Measurements from ENCODE around the gene FGD6. TPM values are rescaled to one million over a fixed set of nuclear protein-coding genes. Genes with fewer than 3 reads are reported as not detected.

FGD6 gene
- total and polyA plus RNA-seq, 2 experiments from 2014 or later = 3.0 to 5.9 TPM

DNA sequence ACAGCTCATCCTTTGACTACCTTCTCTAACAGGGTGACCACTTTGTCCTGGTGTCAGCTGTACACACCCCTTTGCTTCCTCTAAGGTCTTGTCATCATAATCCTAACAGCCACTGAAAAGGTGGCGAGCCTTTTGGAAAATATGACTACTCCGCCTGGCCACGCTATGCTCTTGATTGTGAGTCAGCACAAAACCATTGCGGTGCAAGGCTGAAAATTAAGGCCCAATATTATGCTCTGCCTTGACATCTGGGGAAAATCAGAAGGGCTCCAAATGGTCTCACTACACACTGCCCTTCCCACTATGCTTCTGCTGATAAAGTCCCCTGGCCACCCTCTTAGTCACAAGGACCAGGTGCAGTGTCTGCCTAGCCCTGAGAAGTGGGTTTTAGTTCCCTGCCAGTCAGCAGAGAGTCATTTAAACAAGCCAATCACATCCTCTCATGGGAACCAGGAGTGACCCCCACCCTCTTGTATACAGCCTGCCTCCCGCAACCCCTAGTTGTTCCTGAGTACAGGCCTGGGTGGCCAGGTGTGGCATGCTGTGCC lies 34.3 kb downstream of the FGD6 start:
- Histone ChIP-seq H3K36me3 (ENCODE audit: low read depth) (no peaks in the 10 kb centered on the region), H3K4me3 (no peak overlapping the region), H4K20me1 (ENCODE audit: insufficient read depth) (no peaks in the 10 kb centered on the region), H3K4me2 (ENCODE audit: unreplicated experiment) (peak overlapping the region; percentile 21), H3K27me3 (replicated peaks; ENCODE audit: insufficient read depth) (no peaks in the 10 kb centered on the region), H3K9me2 (ENCODE audit: insufficient read depth) (no peaks in the 10 kb centered on the region), H2AFZ (peak overlapping the region; percentile 41; the same call in 1 of the 2 replicates), H3K9ac (peak overlapping the region; percentile 29; the same call in 1 of the 2 replicates), H3K27ac (peak overlapping the region; percentile 74), H3F3A (ENCODE audit: insufficient read depth) (0 out of 2 replicates have a peak, but pooled peaks cover 4% of the 10 kb centered on the region), H3K9me3 (ENCODE audit: low read depth) (no peaks in the 10 kb centered on the region), H3K4me1 (ENCODE audit: insufficient read depth) (peaks cover 10% of the 10 kb centered on the region), H3K79me2 (ENCODE audit: insufficient read depth) (no peaks in the 10 kb centered on the region)
- peak; percentile 86 for DNase-seq
- TF ChIP-seq EZH2 (IDR thresholded peaks at IDR 0.05; ENCODE audit: insufficient read depth, poor library complexity, severe bottlenecking) (no peak), EZH2phosphoT487 (IDR thresholded peaks at IDR 0.05; ENCODE audit: insufficient read depth, low read depth) (no peak)
- in situ Hi-C loops (cut with MboI) = no loop called here
- 39 to 47% methylated on average over 5 of the region's 5 CpGs for WGBS, 2 experiments (ENCODE audit: low coverage in 1 of 2, low lambda C conversion rate in 2 of 2, missing lambda C conversion rate in 2 of 2)

DNA sequence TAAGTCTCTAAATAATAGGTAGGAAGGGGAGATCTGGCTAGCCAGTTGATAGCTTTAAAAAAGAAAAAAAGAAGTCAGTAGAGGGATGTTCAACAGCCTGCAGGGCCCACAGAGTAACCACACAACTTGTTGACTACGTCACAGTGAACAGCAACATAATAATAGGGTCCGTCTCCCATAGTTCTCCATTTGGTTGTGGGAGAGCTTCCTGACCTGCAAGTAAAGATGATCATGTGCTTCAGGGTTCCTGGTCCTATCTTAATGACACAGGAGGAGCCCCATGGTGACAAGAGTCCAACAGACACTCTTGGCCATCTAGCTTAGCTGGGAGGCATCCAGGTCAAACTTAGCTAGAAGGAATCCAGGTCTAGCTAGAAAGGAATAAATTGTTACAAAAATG lies 36.2 kb downstream of the FGD6 start:
- H2AFZ ChIP-seq = no peak overlapping the region
- DNase-seq = no peak
- H3K4me2 ChIP-seq (ENCODE audit: unreplicated experiment) = no peak overlapping the region
- no peak overlapping the region for H3K27ac ChIP-seq
- H3K9me2 ChIP-seq (ENCODE audit: insufficient read depth) = no peaks in the 10 kb centered on the region
- no peak for TF ChIP-seq EZH2phosphoT487 (IDR thresholded peaks at IDR 0.05; ENCODE audit: insufficient read depth, low read depth)
- no peak for TF ChIP-seq EZH2 (IDR thresholded peaks at IDR 0.05; ENCODE audit: insufficient read depth, poor library complexity, severe bottlenecking)
- in situ Hi-C loops (cut with MboI) = no loop called here
- H3K4me1 ChIP-seq (ENCODE audit: insufficient read depth) = peaks cover 10% of the 10 kb centered on the region
- no peaks in the 10 kb centered on the region for H3K36me3 ChIP-seq (ENCODE audit: low read depth)
- no peaks in the 10 kb centered on the region for H3K79me2 ChIP-seq (ENCODE audit: insufficient read depth)
- 97 to 98% methylated on average over 2 of the region's 2 CpGs for WGBS, 2 experiments (ENCODE audit: low coverage in 1 of 2, low lambda C conversion rate in 2 of 2, missing lambda C conversion rate in 2 of 2)
- H3F3A ChIP-seq (ENCODE audit: insufficient read depth) = 0 out of 2 replicates have a peak, but pooled peaks cover 4% of the 10 kb centered on the region
- H4K20me1 ChIP-seq (ENCODE audit: insufficient read depth) = no peaks in the 10 kb centered on the region
- H3K4me3 ChIP-seq = no peak overlapping the region
- no peaks in the 10 kb centered on the region for H3K27me3 ChIP-seq (replicated peaks; ENCODE audit: insufficient read depth)
- H3K9ac ChIP-seq = no peak overlapping the region
- no peaks in the 10 kb centered on the region for H3K9me3 ChIP-seq (ENCODE audit: low read depth)

DNA sequence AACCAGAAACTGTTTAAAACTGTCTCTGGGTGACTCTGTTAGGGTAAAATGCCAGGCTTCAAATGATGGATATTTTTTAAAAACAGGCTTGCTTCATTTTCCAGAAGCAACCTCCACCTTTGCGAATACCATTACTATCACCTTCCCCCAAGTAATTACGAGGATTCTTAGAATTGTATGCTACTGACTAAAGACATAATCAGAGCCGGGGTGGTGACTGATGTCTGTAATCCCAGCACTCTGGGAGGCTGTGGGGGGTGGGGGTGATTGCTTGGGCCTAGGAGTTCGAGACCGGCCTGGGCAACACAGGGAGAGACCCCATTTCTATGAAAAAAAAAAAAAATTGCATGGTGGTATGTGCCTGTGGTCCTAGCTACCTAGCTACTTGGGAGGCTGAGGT lies 38.3 kb downstream of the FGD6 start:
- no peaks in the 10 kb centered on the region for H3K27me3 ChIP-seq (replicated peaks; ENCODE audit: insufficient read depth)
- H3K4me3 ChIP-seq = no peak overlapping the region
- H3K4me1 ChIP-seq (ENCODE audit: insufficient read depth) = peaks cover 10% of the 10 kb centered on the region
- no peaks in the 10 kb centered on the region for H3K9me3 ChIP-seq (ENCODE audit: low read depth)
- 82 to 85% methylated on average over 5 of the region's 5 CpGs for WGBS, 2 experiments (ENCODE audit: low coverage in 1 of 2, low lambda C conversion rate in 2 of 2, missing lambda C conversion rate in 2 of 2)
- no peak for DNase-seq
- H3K9me2 ChIP-seq (ENCODE audit: insufficient read depth) = no peaks in the 10 kb centered on the region
- no peaks in the 10 kb centered on the region for H3K79me2 ChIP-seq (ENCODE audit: insufficient read depth)
- no peak overlapping the region for H3K4me2 ChIP-seq (ENCODE audit: unreplicated experiment)
- no peaks in the 10 kb centered on the region for H3K36me3 ChIP-seq (ENCODE audit: low read depth)
- H3K9ac ChIP-seq = no peak overlapping the region
- in situ Hi-C loops (cut with MboI) = no loop called here
- H2AFZ ChIP-seq = no peak overlapping the region
- H3F3A ChIP-seq (ENCODE audit: insufficient read depth) = 0 out of 2 replicates have a peak, but pooled peaks cover 4% of the 10 kb centered on the region
- H4K20me1 ChIP-seq (ENCODE audit: insufficient read depth) = no peaks in the 10 kb centered on the region
- TF ChIP-seq EZH2 (IDR thresholded peaks at IDR 0.05; ENCODE audit: insufficient read depth, poor library complexity, severe bottlenecking) (no peak), EZH2phosphoT487 (IDR thresholded peaks at IDR 0.05; ENCODE audit: insufficient read depth, low read depth) (no peak)
- H3K27ac ChIP-seq = no peak overlapping the region

DNA sequence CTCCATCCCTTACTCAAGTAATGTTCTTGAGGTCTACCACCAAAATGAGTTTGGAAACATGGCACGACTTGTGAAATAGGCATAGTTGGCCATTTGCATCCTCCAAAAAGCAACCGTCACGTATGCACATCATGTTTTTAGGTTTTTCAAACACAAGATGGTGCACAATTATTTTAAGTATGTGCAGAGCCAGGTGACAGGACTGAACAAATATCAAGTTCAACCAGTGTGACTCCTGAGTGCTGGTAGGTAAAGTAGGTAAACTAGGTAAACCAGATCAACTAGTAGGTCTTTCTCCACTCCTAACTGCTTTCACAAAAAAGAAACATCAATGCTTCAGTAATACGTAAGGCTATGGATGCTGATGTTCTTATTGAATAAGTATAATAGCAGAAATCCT lies 39.1 kb downstream of the FGD6 start:
- in situ Hi-C loops (cut with MboI) = no loop called here
- H3K4me2 ChIP-seq (ENCODE audit: unreplicated experiment) = no peak overlapping the region
- H3K4me1 ChIP-seq (ENCODE audit: insufficient read depth) = peaks cover 14% of the 10 kb centered on the region

More for the DNA sequence above, 39.1 kb downstream of the FGD6 start:
- Histone ChIP-seq H3K4me3 (no peak overlapping the region), H3K9me3 (ENCODE audit: low read depth) (no peaks in the 10 kb centered on the region), H3K27ac (no peak overlapping the region), H3K9ac (no peak overlapping the region), H4K20me1 (ENCODE audit: insufficient read depth) (no peaks in the 10 kb centered on the region), H3K9me2 (ENCODE audit: insufficient read depth) (no peaks in the 10 kb centered on the region), H2AFZ (no peak overlapping the region), H3K36me3 (ENCODE audit: low read depth) (no peaks in the 10 kb centered on the region), H3K79me2 (ENCODE audit: insufficient read depth) (no peaks in the 10 kb centered on the region), H3F3A (ENCODE audit: insufficient read depth) (0 out of 2 replicates have a peak, but pooled peaks cover 4% of the 10 kb centered on the region), H3K27me3 (replicated peaks; ENCODE audit: insufficient read depth) (no peaks in the 10 kb centered on the region)
- no peak for DNase-seq
- WGBS, 2 experiments (ENCODE audit: low coverage in 1 of 2, low lambda C conversion rate in 2 of 2, missing lambda C conversion rate in 2 of 2) = 95 to 99% methylated on average over 4 of the region's 4 CpGs
- TF ChIP-seq EZH2phosphoT487 (IDR thresholded peaks at IDR 0.05; ENCODE audit: insufficient read depth, low read depth) (no peak), EZH2 (IDR thresholded peaks at IDR 0.05; ENCODE audit: insufficient read depth, poor library complexity, severe bottlenecking) (no peak)
